Karpas-422 (cell line): ENCODE results near the gene LSM11. TPM values are rescaled to one million over a fixed set of nuclear protein-coding genes. Genes with fewer than 3 reads are reported as not detected.

Source experiments
- DNase-seq: peaks from one replicate; pipeline ENCODE4 v3.0.0-alpha.2; 2015
- H2AFZ ChIP-seq: fragments of 200-600 bp; sonication (generic); 2 replicates; pipeline ENCODE4 v1.6.1; 2014; ENCODE audit warnings: antibody characterized with exemption, low read length, mixed read lengths
- H3K27ac ChIP-seq: fragments of 200-600 bp; sonication (generic); 2 replicates; pipeline ENCODE4 v1.5.1; 2014; ENCODE audit warnings: mild to moderate bottlenecking, low read length, moderate library complexity
- H3K27me3 ChIP-seq: fragments of 200-600 bp; sonication (generic); 2 replicates; pipeline ENCODE4 v1.6.1; 2014; ENCODE audit warnings: low read length, mixed read lengths
- H3K36me3 ChIP-seq: fragments of 200-600 bp; sonication (generic); 2 replicates; pipeline ENCODE4 v1.6.1; 2014; ENCODE audit warnings: low read length, mixed read lengths; ENCODE audit not compliant: insufficient read depth
- H3K4me1 ChIP-seq: fragments of 200-600 bp; sonication (generic); 2 replicates; pipeline ENCODE4 v1.6.1; 2014; ENCODE audit warnings: mild to moderate bottlenecking, low read length, mixed read lengths
- H3K4me2 ChIP-seq: fragments of 200-600 bp; sonication (generic); 2 replicates; pipeline ENCODE4 v1.6.1; 2014; ENCODE audit warnings: low read length, low read depth, mild to moderate bottlenecking; ENCODE audit not compliant: poor library complexity, severe bottlenecking
- H3K4me3 ChIP-seq: fragments of 200-600 bp; sonication (generic); 2 replicates; pipeline ENCODE4 v1.5.1; 2014; ENCODE audit warnings: mild to moderate bottlenecking, antibody characterized with exemption, low read length, mixed read lengths
- H3K79me2 ChIP-seq: fragments of 200-600 bp; sonication (generic); 2 replicates; pipeline ENCODE4 v1.6.1; 2014; ENCODE audit warnings: mild to moderate bottlenecking, low read length, mixed read lengths
- H3K9ac ChIP-seq: fragments of 200-600 bp; sonication (generic); 2 replicates; pipeline ENCODE4 v1.6.0; 2014; ENCODE audit warnings: low read length
- H3K9me2 ChIP-seq: fragments of 200-600 bp; sonication (generic), shearing (Covaris generic); replicated peaks from 2 replicates; pipeline ENCODE4 v1.6.0; 2014; ENCODE audit warnings: mild to moderate bottlenecking, low read length, moderate library complexity; ENCODE audit not compliant: insufficient read depth
- H3K9me3 ChIP-seq: fragments of 300-700, 200-600 bp; sonication (generic); 2 replicates; pipeline ENCODE4 v1.6.1; 2014; ENCODE audit warnings: low read length, mixed read lengths
- H4K20me1 ChIP-seq: fragments of 200-600 bp; sonication (generic); 2 replicates; pipeline ENCODE4 v1.6.1; 2014; ENCODE audit warnings: mild to moderate bottlenecking, antibody characterized with exemption, low read length, low read depth; ENCODE audit not compliant: insufficient read depth
- total RNA-seq: library from RNA; depleted of rRNA; stranded (reverse); fragments of >200 nt; shearing (Covaris generic); gene quantifications from 2 replicates; pipeline ENCODE4 v1.2.3, GENCODE V29; 2014; ENCODE audit warnings: low replicate concordance

The LSM11 gene
- total RNA-seq, 1 experiment from 2014 or later, result 5.7 TPM

GRCh38 chr5:157729858-157730257, 13.7 kb upstream of the LSM11 start:
- no peak overlapping the region; the same call in 1 of the 2 replicates for H2AFZ ChIP-seq
- DNase-seq, result peak; percentile 83

GRCh38 chr5:157730900-157731271, 12.6 kb upstream of the LSM11 start:
- H3K4me3 ChIP-seq, result peak overlapping the region; percentile 81
- peak overlapping the region; percentile 91 for H3K4me2 ChIP-seq
- peak overlapping the region; percentile 87 for H3K9ac ChIP-seq
- H3K36me3 ChIP-seq, result peaks cover 15% of the 10 kb centered on the region; the same call in 1 of the 2 replicates
- H3K27ac ChIP-seq, result peak overlapping the region; percentile 74
- H3K79me2 ChIP-seq, result peaks cover 21% of the 10 kb centered on the region
- no peak overlapping the region for H2AFZ ChIP-seq
- H3K9me3 ChIP-seq, result no peaks in the 10 kb centered on the region
- peaks cover 33% of the 10 kb centered on the region for H3K4me1 ChIP-seq
- no peak for DNase-seq
- no peaks in the 10 kb centered on the region for H4K20me1 ChIP-seq
- no peaks in the 10 kb centered on the region for H3K9me2 ChIP-seq
- H3K27me3 ChIP-seq, result no peaks in the 10 kb centered on the region

More at GRCh38 chr5:157729858-157730257, 13.7 kb upstream of the LSM11 start:
- Histone ChIP-seq H3K36me3 (peaks cover 15% of the 10 kb centered on the region; the same call in 1 of the 2 replicates), H3K27me3 (no peaks in the 10 kb centered on the region), H3K9ac (peak overlapping the region; percentile 87), H3K4me2 (peak overlapping the region; percentile 91), H3K4me1 (peaks cover 37% of the 10 kb centered on the region), H3K4me3 (peak overlapping the region; percentile 81), H3K9me3 (no peaks in the 10 kb centered on the region), H4K20me1 (no peaks in the 10 kb centered on the region), H3K9me2 (no peaks in the 10 kb centered on the region), H3K79me2 (peaks cover 21% of the 10 kb centered on the region), H3K27ac (peak overlapping the region; percentile 74)

GRCh38 chr5:157731272-157732129, 12.0 kb upstream of the LSM11 start, which contains the start of gene THG1L:
THG1L (plus strand) TSS chr5:157731420; CDS start chr5:157731441, 21 bp downstream.
- H3K4me1 ChIP-seq, result peaks cover 33% of the 10 kb centered on the region
- H3K4me2 ChIP-seq, result peak within 1 kb of the TSS; percentile 91
- peak within 1 kb of the TSS; percentile 81 for H3K4me3 ChIP-seq
- H3K27me3 ChIP-seq, result no peaks in the 10 kb centered on the region
- H3K79me2 ChIP-seq, result peaks cover 21% of the 10 kb centered on the region
- no peaks in the 10 kb centered on the region for H4K20me1 ChIP-seq
- H3K36me3 ChIP-seq, result peaks cover 15% of the 10 kb centered on the region; the same call in 1 of the 2 replicates
- H2AFZ ChIP-seq, result peak within 1 kb of the TSS; percentile 80
- H3K9me2 ChIP-seq, result no peaks in the 10 kb centered on the region
- H3K9me3 ChIP-seq, result no peaks in the 10 kb centered on the region
- H3K9ac ChIP-seq, result peak within 1 kb of the TSS; percentile 87
- peak within 1 kb of the TSS; percentile 74 for H3K27ac ChIP-seq
- DNase-seq, result peak; percentile 99

GRCh38 chr5:157732130-157732514, 11.4 kb upstream of the LSM11 start:
- Histone ChIP-seq H3K27me3 (no peaks in the 10 kb centered on the region), H3K79me2 (peaks cover 21% of the 10 kb centered on the region), H3K4me3 (peak overlapping the region; percentile 81), H3K9ac (peak overlapping the region; percentile 87; the same call in 1 of the 2 replicates), H3K4me2 (peak overlapping the region; percentile 91), H4K20me1 (no peaks in the 10 kb centered on the region), H3K9me2 (no peaks in the 10 kb centered on the region), H3K36me3 (peaks cover 15% of the 10 kb centered on the region; the same call in 1 of the 2 replicates), H3K4me1 (peaks cover 33% of the 10 kb centered on the region), H3K9me3 (no peaks in the 10 kb centered on the region), H3K27ac (no peak overlapping the region), H2AFZ (no peak overlapping the region)
- DNase-seq, result no peak

- H3K4me1 ChIP-seq, result peaks cover 33% of the 10 kb centered on the region
- peak overlapping the region; percentile 91 for H3K4me2 ChIP-seq
- H3K27me3 ChIP-seq, result no peaks in the 10 kb centered on the region
- H2AFZ ChIP-seq, result no peak overlapping the region
- peaks cover 15% of the 10 kb centered on the region; the same call in 1 of the 2 replicates for H3K36me3 ChIP-seq
- no peaks in the 10 kb centered on the region for H3K9me3 ChIP-seq
- DNase-seq, result no peak
- H3K4me3 ChIP-seq, result no peak overlapping the region
- no peak overlapping the region for H3K9ac ChIP-seq
- peaks cover 21% of the 10 kb centered on the region for H3K79me2 ChIP-seq
- H4K20me1 ChIP-seq, result no peaks in the 10 kb centered on the region
- no peaks in the 10 kb centered on the region for H3K9me2 ChIP-seq
- H3K27ac ChIP-seq, result no peak overlapping the region
Observed at GRCh38 chr5:157732596-157733262, 10.8 kb upstream of the LSM11 start.

GRCh38 chr5:157734436-157734835, 9.1 kb upstream of the LSM11 start:
- H2AFZ ChIP-seq, result no peak overlapping the region
- no peak overlapping the region for H3K27ac ChIP-seq
- no peaks in the 10 kb centered on the region for H3K9me2 ChIP-seq
- no peaks in the 10 kb centered on the region for H3K27me3 ChIP-seq
- DNase-seq, result no peak
- no peaks in the 10 kb centered on the region for H4K20me1 ChIP-seq
- no peak overlapping the region for H3K9ac ChIP-seq
- H3K79me2 ChIP-seq, result peaks cover 21% of the 10 kb centered on the region
- no peak overlapping the region for H3K4me2 ChIP-seq
- no peaks in the 10 kb centered on the region for H3K9me3 ChIP-seq
- no peak overlapping the region for H3K4me3 ChIP-seq
- peaks cover 21% of the 10 kb centered on the region for H3K4me1 ChIP-seq
- peaks cover 21% of the 10 kb centered on the region; the same call in 1 of the 2 replicates for H3K36me3 ChIP-seq

GRCh38 chr5:157735991-157736390, 7.5 kb upstream of the LSM11 start:
- Histone ChIP-seq H3K36me3 (peaks cover 26% of the 10 kb centered on the region; the same call in 1 of the 2 replicates), H3K4me3 (no peak overlapping the region), H3K4me2 (no peak overlapping the region), H3K4me1 (peaks cover 7% of the 10 kb centered on the region; the same call in 1 of the 2 replicates), H3K79me2 (peaks cover 15% of the 10 kb centered on the region), H3K27ac (no peak overlapping the region), H3K9me3 (no peaks in the 10 kb centered on the region), H3K27me3 (no peaks in the 10 kb centered on the region), H4K20me1 (no peaks in the 10 kb centered on the region), H3K9me2 (no peaks in the 10 kb centered on the region), H2AFZ (no peak overlapping the region), H3K9ac (no peak overlapping the region)
- no peak for DNase-seq
